ENCODE results near the gene AKR1E2.
"Not testable (repeated sequence)": the region's sequence is repeated elsewhere in the genome, so short reads cannot be mapped to it uniquely, and the experiment has no call there.

The AKR1E2 gene

GRCh38 chr10:4813496-4813895, 12.5 kb upstream of the AKR1E2 start:
- H3K27ac ChIP-seq: no peak overlapping the region
- TF ChIP-seq CTCF (conservative IDR thresholded peaks at IDR 0.05) (no peak), ZFX (IDR thresholded peaks at IDR 0.05) (no peak)

GRCh38 chr10:4815646-4816180, 10.3 kb upstream of the AKR1E2 start:
- peak; percentile 70 for TF ChIP-seq CTCF (conservative IDR thresholded peaks at IDR 0.05)
- not testable (repeated sequence) for H3K27ac ChIP-seq

GRCh38 chr10:4816966-4817365, 9.0 kb upstream of the AKR1E2 start:
- H3K27ac ChIP-seq: no peak overlapping the region
- TF ChIP-seq ZFX (IDR thresholded peaks at IDR 0.05) (no peak), CTCF (conservative IDR thresholded peaks at IDR 0.05) (no peak)

- H3K27ac ChIP-seq: no peak overlapping the region
- TF ChIP-seq CTCF (conservative IDR thresholded peaks at IDR 0.05): no peak
- TF ChIP-seq ZFX (IDR thresholded peaks at IDR 0.05): no peak
These were observed 6.9 kb upstream of the AKR1E2 start for GRCh38 chr10:4819067-4819466.

GRCh38 chr10:4819707-4820106, 6.3 kb upstream of the AKR1E2 start:
- no peak overlapping the region for H3K27ac ChIP-seq
- TF ChIP-seq CTCF (conservative IDR thresholded peaks at IDR 0.05): no peak
- no peak for TF ChIP-seq ZFX (IDR thresholded peaks at IDR 0.05)

GRCh38 chr10:4820804-4821401, 5.1 kb upstream of the AKR1E2 start:
- H3K27ac ChIP-seq: no peak overlapping the region
- TF ChIP-seq CTCF (conservative IDR thresholded peaks at IDR 0.05): no peak
- TF ChIP-seq ZFX (IDR thresholded peaks at IDR 0.05): no peak

- TF ChIP-seq CTCF (conservative IDR thresholded peaks at IDR 0.05): no peak
- no peak for TF ChIP-seq ZFX (IDR thresholded peaks at IDR 0.05)
- no peak overlapping the region for H3K27ac ChIP-seq
These were observed 3.8 kb upstream of the AKR1E2 start for GRCh38 chr10:4822208-4822607.

Data from C4-2B (cell line).